OCI-LY7 (cell line): ENCODE measurements around the gene METTL26.

Experiments used
- CTCF ChIP-seq: fragments of 200-600 bp; sonication (generic); conservative IDR thresholded peaks from 2 replicates; pipeline ENCODE4 v1.5.1; 2014; ENCODE audit warnings: mild to moderate bottlenecking, antibody characterized with exemption, low read length, moderate library complexity, mixed read lengths
- EZH2phosphoT487 ChIP-seq: fragments of 200-600 bp; sonication (generic); IDR thresholded peaks from 2 replicates; pipeline ENCODE4 v1.6.1; 2018; ENCODE audit warnings: low read depth, borderline replicate concordance, mild to moderate bottlenecking, mixed run types, antibody characterized with exemption, low read length, moderate library complexity, mixed read lengths

- no peak for TF ChIP-seq CTCF
- no peak for TF ChIP-seq EZH2phosphoT487
Observed at GRCh38 chr16:630249-630814, 5.8 kb downstream of the METTL26 start.
